GM18511 (cell line): ENCODE results near the gene RALA.

Experiments used
- ATAC-seq: cut with Tn5 transposase; IDR thresholded peaks from one replicate; pipeline ENCODE4 v1.9.1; 2021; ENCODE audit warnings: mild to moderate bottlenecking, moderate library complexity; ENCODE audit not compliant: unreplicated experiment

RALA gene

DNA sequence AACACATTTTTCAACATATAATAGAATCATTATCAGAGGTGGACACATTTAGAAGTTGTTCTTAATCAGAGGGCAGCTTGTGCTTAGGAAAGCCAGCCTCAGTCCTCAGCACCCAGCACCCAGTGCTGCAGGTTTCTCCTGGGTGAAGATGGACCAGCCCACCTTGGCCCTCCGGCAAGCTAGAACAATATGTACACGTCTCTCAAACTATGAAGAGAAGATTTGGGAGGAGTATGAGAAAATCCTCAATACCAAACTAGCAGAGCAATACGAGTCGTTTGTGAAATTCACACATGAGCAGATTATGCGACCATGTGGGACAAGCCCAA is 13.5 kb upstream of the RALA start:
- ATAC-seq = no peak

- ATAC-seq = no peak
Measured at GRCh38 chr7:39613577-39613976, 9.8 kb upstream of the RALA start.

- ATAC-seq = no peak
Measured at GRCh38 chr7:39614299-39614698, 9.1 kb upstream of the RALA start.

GRCh38 chr7:39615350-39615975 is 7.9 kb upstream of the RALA start:
- ATAC-seq = no peak

GRCh38 chr7:39616138-39616537 is 7.2 kb upstream of the RALA start:
- no peak for ATAC-seq

DNA sequence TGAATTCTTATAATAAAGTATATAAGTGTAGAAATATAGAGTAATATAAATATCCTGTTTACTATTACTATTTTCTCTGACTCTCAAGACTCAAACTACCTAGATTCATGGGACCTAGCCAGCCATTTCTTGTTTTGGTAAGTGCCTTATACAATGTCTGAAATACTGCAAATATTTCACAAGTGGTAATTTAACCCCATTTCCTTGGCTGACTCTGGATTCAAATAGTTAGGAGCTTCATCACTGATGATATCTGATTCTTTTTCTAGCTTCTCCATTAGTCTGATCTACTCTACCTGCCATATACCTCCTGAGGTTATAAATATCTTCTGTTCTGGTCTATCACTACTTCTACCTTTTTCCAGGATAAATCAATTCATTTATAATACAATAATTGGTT is 6.4 kb upstream of the RALA start:
- ATAC-seq = no peak

DNA sequence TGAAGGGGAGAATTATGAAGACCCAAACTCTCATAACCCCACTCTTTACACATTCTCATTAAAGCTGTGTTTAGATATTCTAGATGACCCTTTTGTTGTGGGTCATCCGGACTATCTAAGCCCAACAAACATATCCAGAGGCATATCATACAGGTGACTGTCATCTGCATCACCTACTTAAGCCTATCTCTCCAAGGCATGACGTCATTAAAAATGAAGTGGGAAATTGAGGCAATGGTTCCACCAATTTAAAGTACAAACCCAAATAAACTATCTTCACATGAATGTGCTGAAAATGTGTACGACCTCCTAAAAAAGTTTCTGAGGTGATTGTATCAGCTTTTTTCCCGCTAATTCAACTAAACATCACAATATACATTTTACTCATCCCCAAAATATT is 4.5 kb upstream of the RALA start:
- no peak for ATAC-seq

DNA sequence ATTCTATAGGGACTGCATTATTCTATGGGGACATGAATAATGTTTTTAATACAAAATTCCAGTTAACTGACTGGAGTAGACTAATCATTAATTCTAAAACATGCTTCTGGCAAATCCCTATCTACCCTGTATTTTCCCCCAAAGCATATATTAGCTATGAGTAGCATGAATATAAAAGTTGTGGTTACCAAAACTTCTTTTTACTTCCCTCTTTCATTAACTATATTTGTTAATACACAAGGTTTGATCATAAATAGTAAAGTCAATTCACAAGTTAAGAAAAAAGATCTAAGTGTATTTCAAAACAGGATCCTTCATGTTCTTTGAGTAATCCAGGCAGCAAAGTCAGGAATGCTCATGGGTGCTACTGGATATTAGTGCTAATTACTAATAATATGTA is 2.9 kb upstream of the RALA start:
- ATAC-seq = no peak

DNA sequence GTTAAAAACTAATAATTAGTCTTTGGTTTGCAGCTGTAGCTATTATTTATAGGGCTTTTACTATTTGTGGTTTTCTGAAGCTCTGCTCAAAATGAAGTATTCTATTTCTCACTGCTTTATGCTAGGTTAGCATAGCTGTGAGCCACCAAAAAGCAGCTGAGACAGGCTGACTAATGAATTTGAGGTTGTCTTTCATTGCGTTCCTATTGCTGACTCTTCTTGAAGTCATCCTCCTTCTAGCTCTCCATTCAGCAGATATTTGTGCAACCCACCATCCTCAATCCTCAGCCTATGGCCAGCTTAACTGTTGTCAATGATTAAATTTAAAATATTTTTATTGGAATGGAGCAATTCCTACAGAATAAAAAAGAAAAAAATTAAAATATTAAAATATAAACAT is 2.1 kb upstream of the RALA start:
- ATAC-seq = no peak

- no peak for ATAC-seq
Measured at GRCh38 chr7:39621784-39622411, 1.5 kb upstream of the RALA start.

- no peak for ATAC-seq
Measured at GRCh38 chr7:39622609-39623008, 763 bp upstream of the RALA start.

DNA sequence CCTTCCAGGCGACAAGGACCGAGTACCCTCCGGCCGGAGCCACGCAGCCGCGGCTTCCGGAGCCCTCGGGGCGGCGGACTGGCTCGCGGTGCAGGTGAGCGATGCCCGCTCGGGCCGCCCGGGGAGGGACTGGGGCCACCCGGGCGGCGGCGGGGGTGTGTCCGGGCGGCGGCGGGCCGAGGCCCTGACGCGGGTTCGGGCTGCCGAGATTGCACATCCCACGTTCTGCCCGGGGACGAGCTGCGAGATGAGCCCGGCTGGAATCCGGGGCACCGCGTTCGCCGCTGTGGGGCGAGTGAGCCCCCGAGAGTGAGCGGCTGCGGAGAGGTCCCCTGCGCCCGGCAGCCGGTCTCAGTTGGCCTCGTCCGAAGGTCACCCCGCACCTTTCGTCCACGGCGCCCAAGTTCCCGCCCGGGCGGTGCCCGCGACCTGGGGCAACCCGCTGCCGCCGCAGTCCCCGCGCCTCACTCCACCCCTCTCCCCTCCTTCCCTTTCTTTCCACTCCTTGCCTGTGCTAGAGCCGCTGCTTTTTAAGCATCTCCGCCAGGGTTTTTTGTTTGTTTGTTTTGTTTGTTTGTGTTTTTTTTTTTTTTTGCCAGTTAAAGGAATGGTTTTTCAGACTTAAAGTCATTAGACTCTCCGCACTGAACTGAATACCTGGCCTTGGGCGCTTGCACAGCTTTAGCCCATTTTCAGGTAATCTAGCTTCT is 515 bp downstream of the RALA start:
- ATAC-seq = peak; percentile 59

DNA sequence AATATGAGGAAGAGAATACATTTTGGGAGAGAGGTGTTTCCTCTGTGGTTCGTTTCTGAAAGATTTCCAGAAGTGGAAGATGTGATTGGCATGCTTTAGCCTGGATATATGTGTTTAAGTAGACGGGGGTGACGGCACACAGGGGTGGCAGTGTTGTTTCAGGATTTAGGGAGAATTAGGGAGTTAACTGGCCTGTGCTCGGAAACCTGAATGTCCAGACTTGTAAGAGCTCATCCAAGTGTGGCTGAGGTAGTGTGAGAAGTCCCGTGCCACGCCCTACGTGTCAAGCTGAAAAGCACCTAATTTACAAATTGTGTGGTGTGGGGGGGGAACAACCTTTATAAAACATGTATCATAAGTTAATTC is 1.1 kb downstream of the RALA start:
- no peak for ATAC-seq

DNA sequence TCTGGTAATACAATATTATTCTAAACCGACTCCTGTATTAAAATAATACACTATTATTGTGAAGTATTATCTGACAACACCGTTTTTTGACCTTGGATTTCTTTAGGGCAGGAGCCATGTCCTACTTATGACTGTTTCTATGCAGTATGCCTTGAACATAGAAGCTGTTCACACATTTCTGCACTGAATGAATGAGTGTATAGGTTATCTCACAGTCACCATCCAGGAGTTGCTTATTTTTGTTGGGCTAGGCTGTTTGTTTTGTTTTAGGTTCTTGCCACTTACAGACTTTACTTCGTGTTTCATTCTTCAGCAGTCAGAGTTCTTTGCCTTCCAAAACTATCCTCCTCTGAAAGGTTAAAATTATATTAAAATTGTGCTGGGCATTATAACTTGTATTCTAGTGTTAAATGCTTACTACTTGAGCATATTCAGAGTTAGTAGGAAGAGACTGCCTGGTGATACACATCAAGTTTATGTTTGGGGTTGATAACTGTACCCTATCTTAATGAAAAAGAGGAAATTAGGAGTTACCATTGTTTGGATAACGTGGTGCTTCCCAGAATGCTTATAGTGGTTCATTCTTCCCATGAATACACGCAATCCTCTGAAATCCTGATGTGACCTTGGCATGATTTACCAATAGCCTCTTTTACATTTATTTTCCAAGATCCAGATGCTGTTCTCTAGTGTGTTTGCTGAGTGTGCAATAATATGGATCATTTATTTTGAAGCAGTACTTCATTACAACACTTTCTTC is 1.7 kb downstream of the RALA start:
- no peak for ATAC-seq

- no peak for ATAC-seq
Measured at GRCh38 chr7:39631736-39632308, 8.4 kb downstream of the RALA start.

- ATAC-seq = peak; percentile 68
Measured at GRCh38 chr7:39633563-39634477, 10.4 kb downstream of the RALA start.

DNA sequence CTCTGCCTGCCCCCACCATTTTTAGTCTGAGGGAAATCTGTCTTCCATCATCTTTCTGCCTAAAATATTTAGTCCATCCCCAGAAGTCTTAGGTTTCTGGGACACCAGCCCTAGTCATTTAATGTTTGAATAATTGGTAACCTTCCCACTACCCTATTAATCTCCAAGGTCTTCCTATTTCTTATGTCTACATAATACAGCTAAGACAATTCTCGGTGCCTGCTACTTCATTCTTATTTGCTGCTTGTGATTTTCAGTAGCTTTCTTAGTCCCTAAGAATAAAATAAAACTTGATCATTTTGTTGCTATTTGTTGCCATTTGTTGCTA is 11.1 kb downstream of the RALA start:
- no peak for ATAC-seq

DNA sequence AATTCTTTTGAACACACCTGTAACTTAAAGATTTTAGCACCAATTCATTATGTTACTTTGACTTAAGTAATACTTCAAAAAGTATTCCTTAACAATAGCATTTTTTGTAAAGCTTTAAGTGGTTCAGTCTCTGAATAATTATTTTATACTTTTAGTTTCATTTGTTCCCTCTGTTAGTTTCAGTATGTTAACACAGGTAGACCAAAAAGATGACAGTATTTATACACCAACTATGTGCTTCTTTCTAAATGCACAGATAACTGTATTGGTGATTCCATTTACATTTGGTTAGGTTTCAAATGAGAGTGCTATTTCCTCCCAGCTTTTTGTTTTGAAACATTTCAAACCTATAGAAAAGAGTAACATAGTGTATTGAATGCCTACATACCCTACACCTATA is 14.0 kb downstream of the RALA start:
- ATAC-seq = peak; percentile 59

DNA sequence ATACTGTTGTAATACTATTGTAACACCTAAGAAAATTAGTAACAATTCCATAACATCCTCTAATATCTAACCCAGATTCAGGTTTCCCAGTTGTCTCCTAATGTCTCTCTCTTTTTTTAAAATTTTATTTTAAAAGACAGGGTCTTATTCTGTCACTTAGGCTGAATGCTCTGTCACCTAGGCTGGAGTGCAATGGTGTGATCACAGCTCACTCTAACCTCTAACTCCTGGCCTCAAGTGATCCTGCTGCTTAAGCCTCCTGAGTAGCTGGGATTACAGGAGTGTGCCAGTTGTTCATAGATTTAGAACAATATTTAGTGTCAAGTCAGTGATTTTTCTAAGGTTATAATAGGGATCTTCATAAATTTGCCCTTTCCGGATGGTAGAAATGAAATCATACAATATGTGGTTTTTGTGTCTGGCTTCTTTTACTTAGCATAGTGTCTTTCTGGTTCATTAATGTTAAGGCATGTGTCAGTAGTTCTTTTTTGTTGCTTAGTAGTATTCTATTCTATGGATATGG is 14.7 kb downstream of the RALA start:
- ATAC-seq = no peak

DNA sequence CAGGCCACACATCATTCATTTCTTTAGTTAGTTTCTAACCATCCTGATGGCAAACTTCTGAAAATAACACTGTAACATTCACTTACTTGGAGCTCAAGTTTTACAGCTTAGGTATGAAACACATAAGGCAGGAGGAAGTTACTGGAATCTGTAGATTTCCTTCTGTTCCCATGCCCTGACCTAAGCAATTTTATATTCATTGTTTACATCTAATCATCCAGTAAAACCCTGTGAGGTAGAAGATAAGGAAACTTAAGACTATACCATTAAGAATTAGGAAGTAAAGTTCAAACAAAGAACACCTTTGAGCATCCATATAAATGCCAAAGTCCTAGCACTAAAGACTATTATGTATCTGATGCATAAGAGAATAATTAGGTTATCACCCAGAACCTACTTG is 19.5 kb downstream of the RALA start:
- no peak for ATAC-seq
